K562 (cell line): ENCODE measurements around the gene LSM14B. TPM values are rescaled to one million over a fixed set of nuclear protein-coding genes. Genes with fewer than 3 reads are reported as not detected.

ENCODE experiments used
- ATF3 ChIP-seq, 2 experiments: fragments of 450-650 bp in 1 of 2; sonication (generic) in 1 of 2; formaldehyde crosslinking in 1 of 2; IDR thresholded peaks in 1 of 2; conservative IDR thresholded peaks in 1 of 2; 2 replicates each; pipeline versions ENCODE4 v1.6.1 to v1.8.1; 2016 to 2023; ENCODE audit warnings: mild to moderate bottlenecking in 2 of 2, moderate library complexity in 2 of 2, inconsistent platforms in 1 of 2, missing genetic modification reagents in 1 of 2
- CBFA2T2 ChIP-seq: fragments of 450-650 bp; conservative IDR thresholded peaks from 2 replicates; pipeline ENCODE4 v1.6.1; 2017; ENCODE audit warnings: mild to moderate bottlenecking
- CBX3 ChIP-seq, 2 experiments: IDR thresholded peaks; 1 replicate in 1 of 2; 2 replicates in 1 of 2; pipeline ENCODE4 v1.6.1; 2012; ENCODE audit warnings: inconsistent platforms in 2 of 2, low read length in 2 of 2, borderline replicate concordance in 1 of 2, control low read depth in 1 of 2
- CCNT2 ChIP-seq: IDR thresholded peaks from 2 replicates; pipeline ENCODE4 v1.6.1; 2011; ENCODE audit warnings: borderline replicate concordance, low read depth, mild to moderate bottlenecking, moderate library complexity, mixed read lengths, low read length; ENCODE audit not compliant: insufficient read length; ENCODE audit errors: extremely low read depth
- CREM ChIP-seq: IDR thresholded peaks from 2 replicates; pipeline ENCODE4 v1.6.1; 2014; ENCODE audit warnings: antibody characterized with exemption, low read depth
- CUX1 ChIP-seq: fragments of 200-800 bp; sonication (Bioruptor generic); IDR thresholded peaks from 2 replicates; pipeline ENCODE4 v1.6.1; 2016; ENCODE audit warnings: missing genetic modification characterization, missing compliant biosample characterization
- HDAC2 ChIP-seq: fragments of 450-650 bp; IDR thresholded peaks from 2 replicates; pipeline ENCODE4 v1.6.1; 2016; ENCODE audit warnings: mild to moderate bottlenecking
- HNRNPUL1 ChIP-seq: fragments of 200-400 bp; formaldehyde crosslinking; IDR thresholded peaks from 2 replicates; pipeline ENCODE4 v1.6.1; 2017; ENCODE audit warnings: low read length
- MEF2D ChIP-seq: conservative IDR thresholded peaks from 2 replicates; pipeline ENCODE4 v1.6.1; 2016; ENCODE audit warnings: low read depth, missing genetic modification characterization, missing compliant biosample characterization
- POU5F1 ChIP-seq: fragments of 150-350 bp; IDR thresholded peaks from 2 replicates; pipeline ENCODE4 v1.6.1; 2014; ENCODE audit warnings: borderline replicate concordance, low read length, low read depth, mild to moderate bottlenecking; ENCODE audit not compliant: partially characterized antibody
- SIN3A ChIP-seq, 2 experiments: fragments of 150-350 bp in 1 of 2; IDR thresholded peaks; 2 replicates each; pipeline ENCODE4 v1.6.1; 2011 to 2016; ENCODE audit warnings: borderline replicate concordance in 2 of 2, low read depth in 2 of 2, low read length in 2 of 2, mild to moderate bottlenecking in 2 of 2, moderate library complexity in 2 of 2; ENCODE audit not compliant: control insufficient read depth in 1 of 2
- TAL1 ChIP-seq: fragments of 450-650 bp; IDR thresholded peaks from 2 replicates; pipeline ENCODE4 v1.6.1; 2016; ENCODE audit warnings: mild to moderate bottlenecking
- THRB ChIP-seq: fragments of 450-650 bp; formaldehyde crosslinking; conservative IDR thresholded peaks from 2 replicates; pipeline ENCODE4 v1.4.0; 2022; ENCODE audit warnings: mild to moderate bottlenecking, missing genetic modification characterization
- USF1 ChIP-seq: sonication (generic); formaldehyde crosslinking; IDR thresholded peaks from 2 replicates; pipeline ENCODE4 v1.9.0; 2022; ENCODE audit warnings: mild to moderate bottlenecking, missing genetic modification reagents
- ZFP91 ChIP-seq: sonication (generic); formaldehyde crosslinking; IDR thresholded peaks from 2 replicates; pipeline ENCODE4 v1.8.0; 2022; ENCODE audit warnings: mild to moderate bottlenecking, missing genetic modification reagents
- ZNF583 ChIP-seq: fragments of 250-450 bp; sonication (Bioruptor Pico); IDR thresholded peaks from 2 replicates; pipeline ENCODE4 v1.4.0; 2020
- polyA plus RNA-seq, 8 experiments: library from polyadenylated mRNA; depleted of rRNA in 4 of 8; stranded (reverse) in 5 of 8; unstranded in 3 of 8; fragments of >200 nt; fragmentation: Nextera tagmentation in 2 of 8; fragmentation: Illumina TruSeq in 1 of 8; extraction: Ambion mirVana in 2 of 8; extraction: Trizol in 1 of 8; gene quantifications; 2 replicates each; pipeline versions ENCODE4 v1.2.1 to v1.2.3, GENCODE V29; 2011 to 2014; ENCODE audit warnings: inconsistent platforms in 1 of 8, missing spikeins in 1 of 8
- total RNA-seq, 7 experiments: library from RNA; depleted of rRNA in 6 of 7; stranded (reverse); fragments of >200 nt in 6 of 7; fragmentation: Illumina TruSeq in 2 of 7; extraction: Trizol in 2 of 7; gene quantifications; 2 replicates each; pipeline versions ENCODE4 v1.2.1 to v1.2.3, GENCODE V29; 2011 to 2021; ENCODE audit warnings: low replicate concordance in 1 of 7

LSM14B gene
- total and polyA plus RNA-seq, 9 of the 15 experiments (the other 6 are each of a cell fraction or from before 2014, with no cell fraction given) = 0.66 to 36.0 (median 20.2) TPM

- TF ChIP-seq ATF3 (IDR thresholded peaks at IDR 0.05) (0 out of 2 replicates have a peak, but pooled peaks have one; percentile 19), ATF3 (CRISPR knock-in tag; conservative IDR thresholded peaks at IDR 0.05) (no peak), USF1 (CRISPR knock-in tag) (peak; percentile 99), CCNT2 (no peak), THRB (CRISPR knock-in tag) (no peak), ZNF583 (CRISPR knock-in tag) (peak; percentile 73), ZFP91 (CRISPR knock-in tag) (peak; percentile 64; the same call in 1 of the 2 replicates), CBX3 (IDR thresholded peaks at IDR 0.05; ENCODE audit: borderline replicate concordance in 1 of 2, low read length in 2 of 2) (peak in 1 of 2 experiments; percentile 85; a peak in 2 of 3 replicates), CREM (peak; percentile 83), POU5F1 (no peak), SIN3A (IDR thresholded peaks at IDR 0.05; ENCODE audit: borderline replicate concordance in 2 of 2, control insufficient read depth in 1 of 2, low read depth in 2 of 2, low read length in 2 of 2) (peak; percentile 46 to 69; a peak in 2 of 4 replicates), TAL1 (peak; percentile 51), CBFA2T2 (peak; percentile 86), HNRNPUL1 (no peak), HDAC2 (peak; percentile 83; the same call in 1 of the 2 replicates), CUX1 (CRISPR knock-in tag) (0 out of 2 replicates have a peak, but pooled peaks have one; percentile 15), MEF2D (tag) (0 out of 2 replicates have a peak, but pooled peaks have one; percentile 31)
Measured at GRCh38 chr20:62146019-62146755, 23.9 kb downstream of the LSM14B start (continued).
